HepG2 (cell line): Measurements from ENCODE around the gene PLXND1. TPM values are rescaled to one million over a fixed set of nuclear protein-coding genes. Genes with fewer than 3 reads are reported as not detected.

Experiments
- BORCS8-MEF2B ChIP-seq: sonication (generic); formaldehyde crosslinking; IDR thresholded peaks from 2 replicates; pipeline ENCODE4 v1.8.0; 2022; ENCODE audit warnings: mild to moderate bottlenecking, missing genetic modification reagents
- HES4 ChIP-seq: sonication (generic); formaldehyde crosslinking; IDR thresholded peaks from 2 replicates; pipeline ENCODE4 v1.9.0; 2021; ENCODE audit warnings: mild to moderate bottlenecking, missing genetic modification reagents, borderline replicate concordance
- KLF6 ChIP-seq: IDR thresholded peaks from 2 replicates; pipeline ENCODE4 v1.8.0; 2016; ENCODE audit warnings: missing biosample characterization, missing genetic modification reagents
- MATR3 ChIP-seq: sonication (generic); formaldehyde crosslinking; IDR thresholded peaks from 2 replicates; pipeline ENCODE4 v1.4.0; 2020; ENCODE audit warnings: missing genetic modification reagents
- NR2F1 ChIP-seq, 2 experiments: fragments of 450-650 bp in 1 of 2; formaldehyde crosslinking in 1 of 2; IDR thresholded peaks; 2 replicates each; pipeline versions ENCODE4 v1.5.0 to v1.6.1; 2016 to 2020; ENCODE audit warnings: mild to moderate bottlenecking in 1 of 2, missing compliant biosample characterization in 1 of 2, missing genetic modification reagents in 1 of 2, moderate library complexity in 1 of 2
- RAD51 ChIP-seq: fragments of 450-650 bp; IDR thresholded peaks from 2 replicates; pipeline ENCODE4 v1.6.1; 2016; ENCODE audit warnings: borderline replicate concordance
- RNF2 ChIP-seq: fragments of 450-650 bp; conservative IDR thresholded peaks from 2 replicates; pipeline ENCODE4 v1.6.1; 2016; ENCODE audit warnings: low read depth
- YEATS2 ChIP-seq: sonication (generic); formaldehyde crosslinking; IDR thresholded peaks from 2 replicates; pipeline ENCODE4 v1.4.0; 2020; ENCODE audit warnings: missing genetic modification reagents, borderline replicate concordance
- ZEB1 ChIP-seq: IDR thresholded peaks from 2 replicates; pipeline ENCODE4 v1.6.1; 2012; ENCODE audit warnings: mild to moderate bottlenecking, low read depth, inconsistent platforms; ENCODE audit not compliant: insufficient replicate concordance
- ZNF121 ChIP-seq: sonication (generic); formaldehyde crosslinking; IDR thresholded peaks from 2 replicates; pipeline ENCODE4 v1.5.0; 2020; ENCODE audit warnings: mild to moderate bottlenecking, missing genetic modification reagents
- ZNF251 ChIP-seq: sonication (generic); formaldehyde crosslinking; IDR thresholded peaks from 2 replicates; pipeline ENCODE4 v1.9.0; 2021; ENCODE audit warnings: mild to moderate bottlenecking, missing genetic modification reagents
- ZNF562 ChIP-seq: sonication (generic); formaldehyde crosslinking; IDR thresholded peaks from 2 replicates; pipeline ENCODE4 v1.8.0; 2022; ENCODE audit warnings: missing genetic modification reagents, borderline replicate concordance
- ZNF775 ChIP-seq: sonication (generic); formaldehyde crosslinking; IDR thresholded peaks from 2 replicates; pipeline ENCODE4 v1.4.0; 2020; ENCODE audit warnings: missing genetic modification reagents, mild to moderate bottlenecking, moderate library complexity, borderline replicate concordance
- ZNF788 ChIP-seq: sonication (generic); formaldehyde crosslinking; IDR thresholded peaks from 2 replicates; pipeline ENCODE4 v1.5.0; 2020; ENCODE audit warnings: mild to moderate bottlenecking, missing genetic modification reagents, borderline replicate concordance
- polyA plus RNA-seq, 8 experiments: library from polyadenylated mRNA; depleted of rRNA in 3 of 8; stranded (reverse) in 7 of 8; unstranded in 1 of 8; fragments of >200 nt; fragmentation: Illumina TruSeq in 4 of 8; extraction: Trizol in 4 of 8; gene quantifications; 2 replicates each; pipeline versions ENCODE4 v1.2.1 to v1.2.3, GENCODE V29; 2011 to 2016; ENCODE audit warnings: low read depth in 4 of 8, missing spikeins in 1 of 8, mixed read lengths in 1 of 8; ENCODE audit not compliant: insufficient read depth in 1 of 8
- total RNA-seq, 5 experiments: library from RNA; depleted of rRNA; stranded (reverse); fragments of >200 nt; fragmentation: Illumina TruSeq; extraction: Trizol; gene quantifications; 2 replicates each; pipeline ENCODE4 v1.2.3, GENCODE V29; 2016; ENCODE audit warnings: low read depth in 1 of 5
- TF ChIP-seq, protein P1 (sequence below): sonication (generic); formaldehyde crosslinking; IDR thresholded peaks from 2 replicates; pipeline ENCODE4 v1.4.0; 2020; ENCODE audit warnings: missing genetic modification reagents, borderline replicate concordance
- TF ChIP-seq, protein P2 (sequence below): IDR thresholded peaks from 2 replicates; pipeline ENCODE4 v1.6.1; 2016; ENCODE audit warnings: low read depth
- TF ChIP-seq, protein P3 (sequence below): sonication (generic); formaldehyde crosslinking; conservative IDR thresholded peaks from 2 replicates; pipeline ENCODE4 v1.8.0; 2022; ENCODE audit warnings: mild to moderate bottlenecking, moderate library complexity, missing genetic modification reagents
- TF ChIP-seq, protein P4 (sequence below): sonication (generic); formaldehyde crosslinking; IDR thresholded peaks from 2 replicates; pipeline ENCODE4 v1.8.0; 2022; ENCODE audit warnings: low read depth, missing genetic modification reagents
- TF ChIP-seq, protein P5 (sequence below): sonication (generic); formaldehyde crosslinking; IDR thresholded peaks from 2 replicates; pipeline ENCODE4 v1.4.0; 2020; ENCODE audit warnings: mild to moderate bottlenecking, low read depth, missing genetic modification reagents

PLXND1 gene
- total and polyA plus RNA-seq, 2 of the 13 experiments (the other 11 are each of a cell fraction or from before 2014, with no cell fraction given): 15.9 to 42.0 TPM

DNA sequence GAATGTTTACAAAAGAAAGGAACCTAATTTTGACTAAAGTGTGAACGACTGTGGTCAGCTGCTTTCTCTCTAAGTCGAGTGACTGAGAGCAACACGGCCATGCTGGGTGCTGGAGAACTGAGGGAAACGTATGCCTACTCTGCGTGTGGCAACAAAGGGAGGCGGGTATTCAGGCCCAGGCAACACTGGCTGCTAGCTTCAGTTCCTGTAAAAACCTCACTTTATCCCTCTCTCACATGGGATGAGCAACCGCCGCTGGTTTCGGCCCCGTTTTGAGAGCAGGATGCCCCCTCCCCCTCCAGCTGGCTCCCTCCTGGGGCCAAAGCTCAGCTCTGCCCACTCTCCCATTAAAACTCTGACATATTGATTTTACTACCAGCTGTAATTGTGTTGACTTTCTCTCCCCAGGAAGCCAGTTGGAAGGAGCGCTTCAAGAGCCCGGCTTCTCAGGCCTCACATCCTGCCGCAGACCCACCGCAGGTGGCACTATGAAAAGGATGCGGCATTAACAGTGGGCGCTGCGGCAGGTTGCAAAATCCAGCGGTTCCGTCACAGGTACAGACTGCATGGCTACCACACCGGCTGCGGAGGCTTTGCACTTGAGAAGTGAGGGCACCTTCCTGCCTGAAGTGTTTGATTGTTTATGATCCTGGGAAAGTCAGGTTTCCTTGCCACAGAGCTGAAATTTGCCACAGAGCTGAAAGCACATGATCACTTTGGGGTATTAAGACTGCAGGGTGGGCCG, 12.7 kb downstream of the PLXND1 start (continued):
- TF ChIP-seq, protein P1, sequence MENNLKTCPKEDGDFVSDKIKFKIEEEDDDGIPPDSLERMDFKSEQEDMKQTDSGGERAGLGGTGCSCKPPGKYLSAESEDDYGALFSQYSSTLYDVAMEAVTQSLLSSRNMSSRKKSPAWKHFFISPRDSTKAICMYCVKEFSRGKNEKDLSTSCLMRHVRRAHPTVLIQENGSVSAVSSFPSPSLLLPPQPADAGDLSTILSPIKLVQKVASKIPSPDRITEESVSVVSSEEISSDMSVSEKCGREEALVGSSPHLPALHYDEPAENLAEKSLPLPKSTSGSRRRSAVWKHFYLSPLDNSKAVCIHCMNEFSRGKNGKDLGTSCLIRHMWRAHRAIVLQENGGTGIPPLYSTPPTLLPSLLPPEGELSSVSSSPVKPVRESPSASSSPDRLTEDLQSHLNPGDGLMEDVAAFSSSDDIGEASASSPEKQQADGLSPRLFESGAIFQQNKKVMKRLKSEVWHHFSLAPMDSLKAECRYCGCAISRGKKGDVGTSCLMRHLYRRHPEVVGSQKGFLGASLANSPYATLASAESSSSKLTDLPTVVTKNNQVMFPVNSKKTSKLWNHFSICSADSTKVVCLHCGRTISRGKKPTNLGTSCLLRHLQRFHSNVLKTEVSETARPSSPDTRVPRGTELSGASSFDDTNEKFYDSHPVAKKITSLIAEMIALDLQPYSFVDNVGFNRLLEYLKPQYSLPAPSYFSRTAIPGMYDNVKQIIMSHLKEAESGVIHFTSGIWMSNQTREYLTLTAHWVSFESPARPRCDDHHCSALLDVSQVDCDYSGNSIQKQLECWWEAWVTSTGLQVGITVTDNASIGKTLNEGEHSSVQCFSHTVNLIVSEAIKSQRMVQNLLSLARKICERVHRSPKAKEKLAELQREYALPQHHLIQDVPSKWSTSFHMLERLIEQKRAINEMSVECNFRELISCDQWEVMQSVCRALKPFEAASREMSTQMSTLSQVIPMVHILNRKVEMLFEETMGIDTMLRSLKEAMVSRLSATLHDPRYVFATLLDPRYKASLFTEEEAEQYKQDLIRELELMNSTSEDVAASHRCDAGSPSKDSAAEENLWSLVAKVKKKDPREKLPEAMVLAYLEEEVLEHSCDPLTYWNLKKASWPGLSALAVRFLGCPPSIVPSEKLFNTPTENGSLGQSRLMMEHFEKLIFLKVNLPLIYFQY (CRISPR knock-in tag): peak; percentile 42; the same call in 1 of the 2 replicates
- TF ChIP-seq RAD51 (no peak), ZNF775 (CRISPR knock-in tag) (no peak), KLF6 (CRISPR knock-in tag) (peak; percentile 75; the same call in 1 of the 2 replicates), YEATS2 (CRISPR knock-in tag) (peak; percentile 63; the same call in 1 of the 2 replicates), RNF2 (no peak), ZNF251 (no peak), ZNF121 (CRISPR knock-in tag) (no peak), ZNF788 (CRISPR knock-in tag) (peak; percentile 56; the same call in 1 of the 2 replicates), NR2F1 (CRISPR knock-in tag; IDR thresholded peaks at IDR 0.05) (peak in 1 of 2 experiments; percentile 67; a peak in 1 of 4 replicates), ZEB1 (peak; percentile 87), MATR3 (CRISPR knock-in tag) (no peak), ZNF562 (CRISPR knock-in tag) (no peak), BORCS8-MEF2B (CRISPR knock-in tag) (no peak; the same call in 1 of the 2 replicates), HES4 (CRISPR knock-in tag) (0 out of 2 replicates have a peak, but pooled peaks have one; percentile 6)
- TF ChIP-seq, protein P2, sequence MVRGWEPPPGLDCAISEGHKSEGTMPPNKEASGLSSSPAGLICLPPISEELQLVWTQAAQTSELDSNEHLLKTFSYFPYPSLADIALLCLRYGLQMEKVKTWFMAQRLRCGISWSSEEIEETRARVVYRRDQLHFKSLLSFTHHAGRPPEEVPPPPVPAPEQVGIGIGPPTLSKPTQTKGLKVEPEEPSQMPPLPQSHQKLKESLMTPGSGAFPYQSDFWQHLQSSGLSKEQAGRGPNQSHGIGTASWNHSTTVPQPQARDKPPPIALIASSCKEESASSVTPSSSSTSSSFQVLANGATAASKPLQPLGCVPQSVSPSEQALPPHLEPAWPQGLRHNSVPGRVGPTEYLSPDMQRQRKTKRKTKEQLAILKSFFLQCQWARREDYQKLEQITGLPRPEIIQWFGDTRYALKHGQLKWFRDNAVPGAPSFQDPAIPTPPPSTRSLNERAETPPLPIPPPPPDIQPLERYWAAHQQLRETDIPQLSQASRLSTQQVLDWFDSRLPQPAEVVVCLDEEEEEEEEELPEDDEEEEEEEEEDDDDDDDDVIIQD: no peak
- TF ChIP-seq, protein P3, sequence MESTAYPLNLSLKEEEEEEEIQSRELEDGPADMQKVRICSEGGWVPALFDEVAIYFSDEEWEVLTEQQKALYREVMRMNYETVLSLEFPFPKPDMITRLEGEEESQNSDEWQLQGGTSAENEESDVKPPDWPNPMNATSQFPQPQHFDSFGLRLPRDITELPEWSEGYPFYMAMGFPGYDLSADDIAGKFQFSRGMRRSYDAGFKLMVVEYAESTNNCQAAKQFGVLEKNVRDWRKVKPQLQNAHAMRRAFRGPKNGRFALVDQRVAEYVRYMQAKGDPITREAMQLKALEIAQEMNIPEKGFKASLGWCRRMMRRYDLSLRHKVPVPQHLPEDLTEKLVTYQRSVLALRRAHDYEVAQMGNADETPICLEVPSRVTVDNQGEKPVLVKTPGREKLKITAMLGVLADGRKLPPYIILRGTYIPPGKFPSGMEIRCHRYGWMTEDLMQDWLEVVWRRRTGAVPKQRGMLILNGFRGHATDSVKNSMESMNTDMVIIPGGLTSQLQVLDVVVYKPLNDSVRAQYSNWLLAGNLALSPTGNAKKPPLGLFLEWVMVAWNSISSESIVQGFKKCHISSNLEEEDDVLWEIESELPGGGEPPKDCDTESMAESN: peak; percentile 80; the same call in 1 of the 2 replicates
- TF ChIP-seq, protein P4, sequence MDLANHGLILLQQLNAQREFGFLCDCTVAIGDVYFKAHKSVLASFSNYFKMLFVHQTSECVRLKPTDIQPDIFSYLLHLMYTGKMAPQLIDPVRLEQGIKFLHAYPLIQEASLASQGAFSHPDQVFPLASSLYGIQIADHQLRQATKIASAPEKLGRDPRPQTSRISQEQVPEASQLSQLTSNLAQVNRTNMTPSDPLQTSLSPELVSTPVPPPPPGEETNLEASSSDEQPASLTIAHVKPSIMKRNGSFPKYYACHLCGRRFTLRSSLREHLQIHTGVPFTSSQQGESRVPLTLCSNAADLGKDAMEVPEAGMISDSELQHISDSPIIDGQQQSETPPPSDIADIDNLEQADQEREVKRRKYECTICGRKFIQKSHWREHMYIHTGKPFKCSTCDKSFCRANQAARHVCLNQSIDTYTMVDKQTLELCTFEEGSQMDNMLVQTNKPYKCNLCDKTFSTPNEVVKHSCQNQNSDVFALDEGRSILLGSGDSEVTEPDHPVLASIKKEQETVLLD (CRISPR knock-in tag): no peak; the same call in 1 of the 2 replicates
- TF ChIP-seq, protein P5, sequence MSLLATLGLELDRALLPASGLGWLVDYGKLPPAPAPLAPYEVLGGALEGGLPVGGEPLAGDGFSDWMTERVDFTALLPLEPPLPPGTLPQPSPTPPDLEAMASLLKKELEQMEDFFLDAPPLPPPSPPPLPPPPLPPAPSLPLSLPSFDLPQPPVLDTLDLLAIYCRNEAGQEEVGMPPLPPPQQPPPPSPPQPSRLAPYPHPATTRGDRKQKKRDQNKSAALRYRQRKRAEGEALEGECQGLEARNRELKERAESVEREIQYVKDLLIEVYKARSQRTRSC (CRISPR knock-in tag): no peak
